Stimulated activated CD8-positive, alpha-beta memory T cell treated with anti-CD3 and anti-CD28 coated beads, Interleukin-2, amount 100 ng/mL, for 48 hours (primary cell): ENCODE measurements around the gene CTCF.

Source experiments
- DNase-seq, 2 donors: peaks; one replicate each; pipeline ENCODE4 v3.0.0-alpha.2; 2020; ENCODE audit warnings: low read depth in 2 of 2

The CTCF gene

GRCh38 chr16:67664871-67665270 lies 102.5 kb downstream of the CTCF start:
- no peak for DNase-seq

- no peak for DNase-seq
Measured at GRCh38 chr16:67665598-67665997, 103.3 kb downstream of the CTCF start.

GRCh38 chr16:67666032-67666551 lies 103.8 kb downstream of the CTCF start:
- no peak for DNase-seq

GRCh38 chr16:67666559-67667452 lies 104.5 kb downstream of the CTCF start, which contains the start of the genes C16orf86 and ENKD1:
Gene C16orf86 (plus strand): TSS chr16:67666814. CDS start chr16:67666971, 157 bp downstream.
Gene ENKD1 (minus strand): TSS chr16:67666750. CDS start chr16:67666442, 308 bp downstream.
- DNase-seq, result peak; percentile 71 to 77

GRCh38 chr16:67667453-67667816 lies 105.1 kb downstream of the CTCF start:
- DNase-seq, result no peak

- DNase-seq, result peak; percentile 61 to 67
Measured at GRCh38 chr16:67667817-67668494, 105.6 kb downstream of the CTCF start.

GRCh38 chr16:67668495-67669157 lies 106.3 kb downstream of the CTCF start:
- DNase-seq, result no peak

GRCh38 chr16:67669499-67670101 lies 107.3 kb downstream of the CTCF start:
- no peak for DNase-seq

GRCh38 chr16:67672306-67672705 lies 110.0 kb downstream of the CTCF start:
- DNase-seq, result no peak

GRCh38 chr16:67672739-67673662 lies 110.7 kb downstream of the CTCF start:
- no peak for DNase-seq

- DNase-seq, result no peak
Measured at GRCh38 chr16:67673712-67674580, 111.6 kb downstream of the CTCF start.

- DNase-seq, result no peak
Measured at GRCh38 chr16:67674851-67675578, 112.7 kb downstream of the CTCF start.

- DNase-seq, result no peak
Measured at GRCh38 chr16:67675579-67675935, 113.2 kb downstream of the CTCF start.

- no peak for DNase-seq
Measured at GRCh38 chr16:67675999-67676398, 113.7 kb downstream of the CTCF start.

GRCh38 chr16:67676516-67676915 lies 114.2 kb downstream of the CTCF start:
- DNase-seq, result no peak

- DNase-seq, result no peak
Measured at GRCh38 chr16:67676939-67677338, 114.6 kb downstream of the CTCF start.

- no peak for DNase-seq
Measured at GRCh38 chr16:67677712-67678111, 115.4 kb downstream of the CTCF start.

- no peak for DNase-seq
Measured at GRCh38 chr16:67678354-67679023, 116.2 kb downstream of the CTCF start.
